Measurements from ENCODE around the gene GLT6D1. TPM values are rescaled to one million over a fixed set of nuclear protein-coding genes. Genes with fewer than 3 reads are reported as not detected.
"Not testable (repeated sequence)": the region's sequence is repeated elsewhere in the genome, so short reads cannot be mapped to it uniquely, and the experiment has no call there.

GLT6D1 gene
- total and polyA plus RNA-seq, 2 donors (not counting 3 experiments of a cell fraction or from before 2014, with no cell fraction given): not detected

DNA sequence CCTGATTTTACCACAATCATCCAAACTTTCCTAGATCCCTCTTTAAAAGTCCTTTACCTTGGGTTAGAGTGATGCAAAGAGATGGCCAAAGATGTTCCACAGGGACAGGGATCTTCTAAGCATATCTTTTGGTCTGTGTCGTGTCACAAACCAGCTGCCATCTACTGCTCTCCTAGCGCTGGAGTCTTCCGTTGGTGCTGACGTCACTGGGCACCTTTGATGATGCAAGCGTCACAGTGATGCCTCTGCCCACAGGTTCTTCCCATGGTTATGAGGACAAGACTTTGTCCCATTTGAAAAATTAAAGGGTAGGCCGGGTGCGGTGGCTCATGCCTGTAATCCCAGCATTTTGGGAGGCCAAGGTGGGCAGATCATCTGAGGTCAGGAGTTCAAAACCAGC, 1.7 kb upstream of the GLT6D1 start:
- FAIRE-seq (no peak), DNase-seq (ENCODE audit: low read depth, low spot score) (no peak)
- Histone ChIP-seq H3K36me3 (ENCODE audit: control insufficient read depth in 2 of 2, extremely low read depth in 1 of 2, insufficient read depth in 2 of 2, low read length in 2 of 2) (no peaks in the 10 kb centered on the region), H4K20me1 (replicated peaks; ENCODE audit: control insufficient read depth, extremely low read depth, insufficient read depth, low read length) (no peaks in the 10 kb centered on the region), H3K4me2 (ENCODE audit: insufficient read depth, low read length) (no peak overlapping the region), H3K9me3 (replicated peaks; ENCODE audit: control insufficient read depth, insufficient read depth, low read length) (no peaks in the 10 kb centered on the region), H3K79me2 (ENCODE audit: control insufficient read depth, insufficient read depth, low read length) (no peaks in the 10 kb centered on the region), H3K27me3 (ENCODE audit: control insufficient read depth in 2 of 2, insufficient read depth in 2 of 2, low read length in 2 of 2) (no peaks in the 10 kb centered on the region), H3K4me3 (replicated peaks in 1 of 3; ENCODE audit: insufficient read depth in 1 of 3, low read depth in 1 of 3, low read length in 3 of 3) (no peak overlapping the region), H3K27ac (ENCODE audit: insufficient read depth, low read depth, low read length) (peak overlapping the region; percentile 78), H3K4me1 (ENCODE audit: control insufficient read depth, extremely low read depth, insufficient read depth, low read length) (peaks cover 11% of the 10 kb centered on the region), H2AFZ (ENCODE audit: low read depth, low read length) (no peak overlapping the region), H3K9me1 (replicated peaks; ENCODE audit: control insufficient read depth, extremely low read depth, insufficient read depth, low read length) (no peaks in the 10 kb centered on the region), H3K9ac (replicated peaks; ENCODE audit: extremely low read depth, insufficient read depth, low read length) (no peak overlapping the region)
- CTCF ChIA-PET: no interaction called here
- TF ChIP-seq FOS (IDR thresholded peaks at IDR 0.05; ENCODE audit: borderline replicate concordance, insufficient read depth, low read length) (no peak), GATA2 (IDR thresholded peaks at IDR 0.05; ENCODE audit: insufficient read depth, insufficient read length, low read depth, low read length) (no peak), JUN (IDR thresholded peaks at IDR 0.05; ENCODE audit: borderline replicate concordance, insufficient read depth, insufficient read length, low read depth) (no peak), POLR2A (IDR thresholded peaks at IDR 0.05; ENCODE audit: low read depth, low read length) (no peak), POLR2AphosphoS5 (IDR thresholded peaks at IDR 0.05; ENCODE audit: insufficient read depth, low read depth, low read length) (no peak), EZH2 (IDR thresholded peaks at IDR 0.05; ENCODE audit: borderline replicate concordance, low read depth, low read length, severe bottlenecking) (no peak)
- TF ChIP-seq, protein P1, sequence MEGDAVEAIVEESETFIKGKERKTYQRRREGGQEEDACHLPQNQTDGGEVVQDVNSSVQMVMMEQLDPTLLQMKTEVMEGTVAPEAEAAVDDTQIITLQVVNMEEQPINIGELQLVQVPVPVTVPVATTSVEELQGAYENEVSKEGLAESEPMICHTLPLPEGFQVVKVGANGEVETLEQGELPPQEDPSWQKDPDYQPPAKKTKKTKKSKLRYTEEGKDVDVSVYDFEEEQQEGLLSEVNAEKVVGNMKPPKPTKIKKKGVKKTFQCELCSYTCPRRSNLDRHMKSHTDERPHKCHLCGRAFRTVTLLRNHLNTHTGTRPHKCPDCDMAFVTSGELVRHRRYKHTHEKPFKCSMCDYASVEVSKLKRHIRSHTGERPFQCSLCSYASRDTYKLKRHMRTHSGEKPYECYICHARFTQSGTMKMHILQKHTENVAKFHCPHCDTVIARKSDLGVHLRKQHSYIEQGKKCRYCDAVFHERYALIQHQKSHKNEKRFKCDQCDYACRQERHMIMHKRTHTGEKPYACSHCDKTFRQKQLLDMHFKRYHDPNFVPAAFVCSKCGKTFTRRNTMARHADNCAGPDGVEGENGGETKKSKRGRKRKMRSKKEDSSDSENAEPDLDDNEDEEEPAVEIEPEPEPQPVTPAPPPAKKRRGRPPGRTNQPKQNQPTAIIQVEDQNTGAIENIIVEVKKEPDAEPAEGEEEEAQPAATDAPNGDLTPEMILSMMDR (IDR thresholded peaks at IDR 0.05; ENCODE audit: extremely low read depth in 1 of 2, insufficient read depth in 1 of 2, low read depth in 1 of 2, low read length in 2 of 2): no peak
- TF ChIP-seq, protein P2, sequence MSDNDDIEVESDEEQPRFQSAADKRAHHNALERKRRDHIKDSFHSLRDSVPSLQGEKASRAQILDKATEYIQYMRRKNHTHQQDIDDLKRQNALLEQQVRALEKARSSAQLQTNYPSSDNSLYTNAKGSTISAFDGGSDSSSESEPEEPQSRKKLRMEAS (IDR thresholded peaks at IDR 0.05; ENCODE audit: insufficient read depth, insufficient read length): no peak
- POLR2A ChIA-PET: no interaction called here
- dilution Hi-C loops (cut with MboI; ENCODE audit: extremely low pct_ligation_motif_present, low sequenced_read_pairs) (no loop called here), intact Hi-C loops (cut with micrococcal nuclease) (no loop called here)
- no TSS peak for BruUV-seq (replicated peaks)

DNA sequence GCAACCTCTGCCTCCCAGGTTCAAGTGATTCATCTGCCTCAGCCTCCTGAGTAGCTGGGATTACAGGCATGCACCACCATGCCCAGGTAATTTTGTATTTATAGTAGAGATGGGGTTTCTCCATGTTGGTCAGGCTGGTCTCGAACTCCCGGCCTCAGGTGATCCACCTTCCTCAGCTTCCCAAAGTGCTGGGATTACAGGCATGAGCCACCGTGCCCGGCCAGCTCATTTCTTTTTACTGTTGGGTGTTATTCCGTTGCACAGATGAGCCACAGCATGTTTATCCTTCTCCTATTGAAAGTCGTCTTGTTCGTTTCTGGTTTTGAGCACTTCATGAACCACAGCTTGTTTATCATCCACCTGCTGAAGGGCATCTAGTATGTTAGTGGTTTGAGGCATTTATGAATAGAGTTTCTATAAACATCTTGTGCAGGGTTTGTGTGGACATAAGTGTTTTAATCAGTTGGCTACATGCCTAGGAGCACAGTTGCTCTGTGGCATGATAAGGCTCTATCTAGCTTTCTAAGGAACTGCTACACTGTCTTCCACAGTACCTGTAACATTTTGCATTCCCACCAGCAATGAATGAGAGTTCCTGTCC, 2.3 kb downstream of the GLT6D1 start:
- H3K9ac ChIP-seq (replicated peaks; ENCODE audit: extremely low read depth, insufficient read depth, low read length); POLR2A ChIA-PET; H3K9me1 ChIP-seq (replicated peaks; ENCODE audit: control insufficient read depth, extremely low read depth, insufficient read depth, low read length); CTCF ChIA-PET; H2AFZ ChIP-seq (ENCODE audit: low read depth, low read length); dilution Hi-C loops (cut with MboI; ENCODE audit: extremely low pct_ligation_motif_present, low sequenced_read_pairs); FAIRE-seq; H3K27ac ChIP-seq (ENCODE audit: insufficient read depth, low read depth, low read length); H3K27me3 ChIP-seq (ENCODE audit: control insufficient read depth in 2 of 2, insufficient read depth in 2 of 2, low read length in 2 of 2); H3K4me3 ChIP-seq (replicated peaks in 1 of 3; ENCODE audit: insufficient read depth in 1 of 3, low read depth in 1 of 3, low read length in 3 of 3); intact Hi-C loops (cut with micrococcal nuclease); H3K36me3 ChIP-seq (ENCODE audit: control insufficient read depth in 2 of 2, extremely low read depth in 1 of 2, insufficient read depth in 2 of 2, low read length in 2 of 2); BruUV-seq (replicated peaks); H3K9me3 ChIP-seq (replicated peaks; ENCODE audit: control insufficient read depth, insufficient read depth, low read length); H3K4me2 ChIP-seq (ENCODE audit: insufficient read depth, low read length); H3K79me2 ChIP-seq (ENCODE audit: control insufficient read depth, insufficient read depth, low read length); DNase-seq (ENCODE audit: low read depth, low spot score); H4K20me1 ChIP-seq (replicated peaks; ENCODE audit: control insufficient read depth, extremely low read depth, insufficient read depth, low read length): not testable (repeated sequence)
- peaks cover 11% of the 10 kb centered on the region for H3K4me1 ChIP-seq (ENCODE audit: control insufficient read depth, extremely low read depth, insufficient read depth, low read length)
